ENCODE data around the gene CALML6.

The CALML6 gene

GRCh38 chr1:1946540-1946939 is 31.5 kb downstream of the CALML6 start:
- no peaks in the 10 kb centered on the region for H3K9me3 ChIP-seq (ENCODE audit: control insufficient read depth, low read length)
- no peaks in the 10 kb centered on the region for H3K27me3 ChIP-seq (ENCODE audit: control insufficient read depth, insufficient read depth, low read length, poor library complexity, severe bottlenecking)
- no peak overlapping the region for H3K4me3 ChIP-seq (ENCODE audit: insufficient read depth, low read depth, low read length)
- H3K36me3 ChIP-seq (ENCODE audit: control insufficient read depth, insufficient read depth, low read length): no peaks in the 10 kb centered on the region
- 90% methylated on average over 11 of the region's 11 CpGs for WGBS, 2 experiments
- no peak overlapping the region for H3K27ac ChIP-seq (ENCODE audit: insufficient read depth, low read depth, low read length, poor library complexity, severe bottlenecking)
- no peaks in the 10 kb centered on the region for H3K4me1 ChIP-seq (ENCODE audit: control insufficient read depth, insufficient read depth, low read length)

- H3K27me3 ChIP-seq (ENCODE audit: control insufficient read depth, insufficient read depth, low read length, poor library complexity, severe bottlenecking): no peaks in the 10 kb centered on the region
- H3K36me3 ChIP-seq (ENCODE audit: control insufficient read depth, insufficient read depth, low read length): no peaks in the 10 kb centered on the region
- H3K4me1 ChIP-seq (ENCODE audit: control insufficient read depth, insufficient read depth, low read length): no peaks in the 10 kb centered on the region
- 85 to 86% methylated on average over 14 of the region's 14 CpGs for WGBS, 2 experiments
- no peak overlapping the region for H3K27ac ChIP-seq (ENCODE audit: insufficient read depth, low read depth, low read length, poor library complexity, severe bottlenecking)
- H3K9me3 ChIP-seq (ENCODE audit: control insufficient read depth, low read length): no peaks in the 10 kb centered on the region
- H3K4me3 ChIP-seq (ENCODE audit: insufficient read depth, low read depth, low read length): no peak overlapping the region
Measured at GRCh38 chr1:1947493-1947892, 32.4 kb downstream of the CALML6 start.

GRCh38 chr1:1948783-1949182 is 33.7 kb downstream of the CALML6 start:
- Histone ChIP-seq H3K36me3 (ENCODE audit: control insufficient read depth, insufficient read depth, low read length) (no peaks in the 10 kb centered on the region), H3K9me3 (ENCODE audit: control insufficient read depth, low read length) (no peaks in the 10 kb centered on the region), H3K4me3 (ENCODE audit: insufficient read depth, low read depth, low read length) (no peak overlapping the region), H3K27ac (ENCODE audit: insufficient read depth, low read depth, low read length, poor library complexity, severe bottlenecking) (no peak overlapping the region), H3K27me3 (ENCODE audit: control insufficient read depth, insufficient read depth, low read length, poor library complexity, severe bottlenecking) (no peaks in the 10 kb centered on the region), H3K4me1 (ENCODE audit: control insufficient read depth, insufficient read depth, low read length) (no peaks in the 10 kb centered on the region)
- 77 to 80% methylated on average over 1 of the region's 1 CpG for WGBS, 2 experiments

GRCh38 chr1:1950940-1951339 is 35.9 kb downstream of the CALML6 start:
- 89 to 96% methylated on average over 5 of the region's 5 CpGs for WGBS, 2 experiments
- Histone ChIP-seq H3K36me3 (ENCODE audit: control insufficient read depth, insufficient read depth, low read length) (no peaks in the 10 kb centered on the region), H3K27me3 (ENCODE audit: control insufficient read depth, insufficient read depth, low read length, poor library complexity, severe bottlenecking) (no peaks in the 10 kb centered on the region), H3K27ac (ENCODE audit: insufficient read depth, low read depth, low read length, poor library complexity, severe bottlenecking) (no peak overlapping the region), H3K4me1 (ENCODE audit: control insufficient read depth, insufficient read depth, low read length) (no peaks in the 10 kb centered on the region), H3K4me3 (ENCODE audit: insufficient read depth, low read depth, low read length) (no peak overlapping the region), H3K9me3 (ENCODE audit: control insufficient read depth, low read length) (no peaks in the 10 kb centered on the region)

- Histone ChIP-seq H3K4me3 (ENCODE audit: insufficient read depth, low read depth, low read length) (no peak overlapping the region), H3K36me3 (ENCODE audit: control insufficient read depth, insufficient read depth, low read length) (no peaks in the 10 kb centered on the region), H3K27ac (ENCODE audit: insufficient read depth, low read depth, low read length, poor library complexity, severe bottlenecking) (no peak overlapping the region), H3K9me3 (ENCODE audit: control insufficient read depth, low read length) (no peaks in the 10 kb centered on the region), H3K4me1 (ENCODE audit: control insufficient read depth, insufficient read depth, low read length) (no peaks in the 10 kb centered on the region), H3K27me3 (ENCODE audit: control insufficient read depth, insufficient read depth, low read length, poor library complexity, severe bottlenecking) (no peaks in the 10 kb centered on the region)
- 92 to 93% methylated on average over 9 of the region's 9 CpGs for WGBS, 2 experiments
Measured at GRCh38 chr1:1954015-1954414, 39.0 kb downstream of the CALML6 start.

- WGBS, 2 experiments: 88% methylated on average over 46 of the region's 46 CpGs
- Histone ChIP-seq H3K4me3 (ENCODE audit: insufficient read depth, low read depth, low read length) (no peak overlapping the region), H3K4me1 (ENCODE audit: control insufficient read depth, insufficient read depth, low read length) (no peaks in the 10 kb centered on the region), H3K27me3 (ENCODE audit: control insufficient read depth, insufficient read depth, low read length, poor library complexity, severe bottlenecking) (no peaks in the 10 kb centered on the region), H3K9me3 (ENCODE audit: control insufficient read depth, low read length) (no peaks in the 10 kb centered on the region), H3K36me3 (ENCODE audit: control insufficient read depth, insufficient read depth, low read length) (no peaks in the 10 kb centered on the region), H3K27ac (ENCODE audit: insufficient read depth, low read depth, low read length, poor library complexity, severe bottlenecking) (no peak overlapping the region)
Measured at GRCh38 chr1:1954831-1955441, 39.9 kb downstream of the CALML6 start.

GRCh38 chr1:1955621-1956094 is 40.6 kb downstream of the CALML6 start:
- Histone ChIP-seq H3K4me1 (ENCODE audit: control insufficient read depth, insufficient read depth, low read length) (no peaks in the 10 kb centered on the region), H3K27me3 (ENCODE audit: control insufficient read depth, insufficient read depth, low read length, poor library complexity, severe bottlenecking) (no peaks in the 10 kb centered on the region), H3K4me3 (ENCODE audit: insufficient read depth, low read depth, low read length) (no peak overlapping the region), H3K27ac (ENCODE audit: insufficient read depth, low read depth, low read length, poor library complexity, severe bottlenecking) (no peak overlapping the region), H3K36me3 (ENCODE audit: control insufficient read depth, insufficient read depth, low read length) (no peaks in the 10 kb centered on the region), H3K9me3 (ENCODE audit: control insufficient read depth, low read length) (no peaks in the 10 kb centered on the region)
- 80 to 81% methylated on average over 14 of the region's 14 CpGs for WGBS, 2 experiments

- WGBS, 2 experiments: 89 to 91% methylated on average over 7 of the region's 7 CpGs
- H3K27ac ChIP-seq (ENCODE audit: insufficient read depth, low read depth, low read length, poor library complexity, severe bottlenecking): no peak overlapping the region
- no peak overlapping the region for H3K4me3 ChIP-seq (ENCODE audit: insufficient read depth, low read depth, low read length)
- no peaks in the 10 kb centered on the region for H3K9me3 ChIP-seq (ENCODE audit: control insufficient read depth, low read length)
- no peaks in the 10 kb centered on the region for H3K36me3 ChIP-seq (ENCODE audit: control insufficient read depth, insufficient read depth, low read length)
- no peaks in the 10 kb centered on the region for H3K27me3 ChIP-seq (ENCODE audit: control insufficient read depth, insufficient read depth, low read length, poor library complexity, severe bottlenecking)
- H3K4me1 ChIP-seq (ENCODE audit: control insufficient read depth, insufficient read depth, low read length): no peaks in the 10 kb centered on the region
Measured at GRCh38 chr1:1956101-1956500, 41.0 kb downstream of the CALML6 start.

- H3K4me3 ChIP-seq (ENCODE audit: insufficient read depth, low read depth, low read length): no peak overlapping the region
- no peaks in the 10 kb centered on the region for H3K9me3 ChIP-seq (ENCODE audit: control insufficient read depth, low read length)
- WGBS, 2 experiments: 91% methylated on average over 38 of the region's 38 CpGs
- no peaks in the 10 kb centered on the region for H3K36me3 ChIP-seq (ENCODE audit: control insufficient read depth, insufficient read depth, low read length)
- H3K27ac ChIP-seq (ENCODE audit: insufficient read depth, low read depth, low read length, poor library complexity, severe bottlenecking): no peak overlapping the region
- no peaks in the 10 kb centered on the region for H3K4me1 ChIP-seq (ENCODE audit: control insufficient read depth, insufficient read depth, low read length)
- no peaks in the 10 kb centered on the region for H3K27me3 ChIP-seq (ENCODE audit: control insufficient read depth, insufficient read depth, low read length, poor library complexity, severe bottlenecking)
Measured at GRCh38 chr1:1956586-1957532, 41.8 kb downstream of the CALML6 start.

- no peak overlapping the region for H3K4me3 ChIP-seq (ENCODE audit: insufficient read depth, low read depth, low read length)
- H3K27me3 ChIP-seq (ENCODE audit: control insufficient read depth, insufficient read depth, low read length, poor library complexity, severe bottlenecking): no peaks in the 10 kb centered on the region
- 88 to 91% methylated on average over 22 of the region's 22 CpGs for WGBS, 2 experiments
- no peaks in the 10 kb centered on the region for H3K36me3 ChIP-seq (ENCODE audit: control insufficient read depth, insufficient read depth, low read length)
- no peaks in the 10 kb centered on the region for H3K4me1 ChIP-seq (ENCODE audit: control insufficient read depth, insufficient read depth, low read length)
- H3K27ac ChIP-seq (ENCODE audit: insufficient read depth, low read depth, low read length, poor library complexity, severe bottlenecking): no peak overlapping the region
- H3K9me3 ChIP-seq (ENCODE audit: control insufficient read depth, low read length): no peaks in the 10 kb centered on the region
Measured at GRCh38 chr1:1957533-1957961, 42.5 kb downstream of the CALML6 start.

Data from ectodermal cell (in vitro differentiated cells).